ENCODE data around the gene PTPRT.

The PTPRT gene

GRCh38 chr20:42530191-42530590, 659.5 kb downstream of the PTPRT start:
- DNase-seq = no peak

DNA sequence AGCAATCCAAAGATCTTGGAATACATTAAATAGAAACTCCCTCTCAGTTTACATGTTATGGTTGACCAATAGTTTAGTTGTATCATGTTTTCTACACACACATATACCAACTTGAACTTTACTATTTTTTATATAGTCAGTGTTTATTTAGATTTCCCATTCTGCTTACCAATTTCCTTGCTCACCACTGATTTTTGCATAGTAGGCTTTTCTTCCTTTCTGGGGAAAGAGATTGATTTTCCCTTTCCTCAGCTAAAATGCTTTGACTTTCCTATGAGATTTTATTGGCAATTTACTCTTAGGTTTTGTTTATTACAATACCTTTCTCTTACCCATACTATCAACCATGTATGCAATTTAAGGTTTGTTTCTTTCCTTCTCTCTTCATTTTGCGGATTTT, 665.6 kb downstream of the PTPRT start:
- DNase-seq = no peak

DNA sequence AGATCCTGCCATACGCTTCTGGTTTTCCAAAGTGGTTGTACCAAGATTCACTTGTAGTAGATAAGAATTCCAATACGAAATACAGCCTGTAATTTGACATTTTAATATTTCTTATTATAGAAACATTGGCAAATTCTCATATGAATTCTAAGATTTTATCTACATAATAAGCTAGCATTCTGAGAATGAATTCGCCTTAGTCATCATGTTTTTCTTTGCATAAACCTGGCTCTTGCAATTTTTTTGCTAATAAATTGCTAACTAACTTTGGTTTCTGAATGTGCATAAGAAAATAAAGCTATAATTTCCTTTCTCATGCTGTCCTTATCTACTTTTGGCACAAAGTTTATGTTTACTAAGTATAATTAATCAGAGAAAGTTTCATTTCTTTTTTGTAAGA, 673.0 kb downstream of the PTPRT start:
- no peak for DNase-seq

DNA sequence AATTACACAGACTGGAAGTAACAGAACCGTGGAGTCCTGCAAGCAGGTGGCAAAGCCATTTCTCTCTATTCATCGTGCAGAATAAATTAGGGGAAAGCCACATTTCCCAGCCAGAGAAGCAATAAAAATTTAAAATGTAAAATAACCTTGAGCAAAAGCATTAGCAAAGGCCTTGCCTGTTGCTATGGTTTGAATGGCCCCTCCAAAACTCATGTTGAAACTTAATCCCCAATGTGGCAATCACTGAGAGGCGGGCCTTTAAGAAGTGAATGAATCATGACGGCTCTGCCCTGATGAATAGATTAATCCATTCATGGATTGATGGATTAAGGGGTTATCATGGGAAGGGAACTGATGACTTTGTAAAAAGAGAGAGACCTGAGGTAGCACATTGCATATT, 679.0 kb downstream of the PTPRT start:
- DNase-seq = no peak

- DNase-seq = no peak
These were observed 681.8 kb downstream of the PTPRT start for GRCh38 chr20:42507874-42508273.

GRCh38 chr20:42506397-42506796, 683.3 kb downstream of the PTPRT start:
- DNase-seq = no peak

GRCh38 chr20:42502591-42502990, 687.1 kb downstream of the PTPRT start:
- DNase-seq = no peak

DNA sequence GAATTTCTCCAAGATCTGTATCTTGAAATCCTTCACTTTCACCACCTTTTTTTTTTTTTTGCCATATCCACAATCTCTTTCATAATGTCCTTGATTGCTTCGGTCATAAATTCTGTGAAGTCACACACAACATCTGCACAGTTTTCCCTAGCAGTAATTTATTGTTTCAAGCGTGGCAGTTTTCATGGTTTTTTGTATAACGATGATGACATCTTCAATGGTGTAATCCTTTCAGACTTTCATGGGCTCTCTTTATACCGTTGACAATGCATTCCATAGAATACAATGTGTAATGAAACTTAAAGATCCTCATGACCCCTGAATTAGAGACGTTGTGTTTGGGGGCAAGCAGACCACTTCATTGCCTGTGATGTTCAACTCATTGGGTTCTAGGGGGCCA, 693.1 kb downstream of the PTPRT start:
- no peak for DNase-seq

DNA sequence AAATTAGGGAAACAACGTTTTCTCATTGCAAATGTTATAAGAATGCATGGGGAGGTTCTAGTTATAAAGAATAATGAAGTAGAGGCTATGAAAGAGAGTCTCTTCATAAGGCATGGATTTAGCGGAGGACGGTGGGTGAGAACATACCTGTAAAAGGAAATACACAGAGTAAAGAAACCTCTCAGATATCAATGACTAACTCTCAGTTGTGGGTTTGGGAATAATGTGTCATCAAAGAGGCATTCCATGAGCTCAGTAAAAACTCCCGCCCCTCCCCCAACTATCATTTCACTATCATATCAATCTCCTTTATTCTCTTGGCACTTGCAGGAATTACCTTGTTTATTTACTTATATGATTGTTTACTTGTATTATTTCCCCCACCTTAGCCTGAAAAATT, 695.4 kb downstream of the PTPRT start:
- no peak for DNase-seq

DNA sequence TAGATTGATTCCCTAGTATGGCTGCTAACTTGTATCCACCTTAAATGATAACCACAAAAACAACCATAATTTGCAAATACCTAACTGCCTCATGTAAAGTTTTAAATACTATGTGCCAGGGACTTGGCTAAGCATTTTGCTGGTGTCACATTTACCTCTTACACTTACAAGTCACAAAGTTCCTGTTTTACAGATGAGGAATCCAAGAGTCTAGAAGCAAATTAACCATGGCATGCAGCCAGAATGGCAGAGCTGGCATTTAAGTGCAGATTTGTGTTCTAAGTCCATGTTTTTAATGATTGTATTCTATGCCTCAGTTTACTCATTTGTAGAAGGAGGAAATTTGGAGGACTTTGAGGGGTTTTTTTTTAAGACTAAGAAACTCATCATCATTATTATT, 696.7 kb downstream of the PTPRT start:
- no peak for DNase-seq

- DNase-seq = no peak
These were observed 697.4 kb downstream of the PTPRT start for GRCh38 chr20:42492290-42492689.

GRCh38 chr20:42485556-42485955, 704.1 kb downstream of the PTPRT start:
- DNase-seq = no peak

DNA sequence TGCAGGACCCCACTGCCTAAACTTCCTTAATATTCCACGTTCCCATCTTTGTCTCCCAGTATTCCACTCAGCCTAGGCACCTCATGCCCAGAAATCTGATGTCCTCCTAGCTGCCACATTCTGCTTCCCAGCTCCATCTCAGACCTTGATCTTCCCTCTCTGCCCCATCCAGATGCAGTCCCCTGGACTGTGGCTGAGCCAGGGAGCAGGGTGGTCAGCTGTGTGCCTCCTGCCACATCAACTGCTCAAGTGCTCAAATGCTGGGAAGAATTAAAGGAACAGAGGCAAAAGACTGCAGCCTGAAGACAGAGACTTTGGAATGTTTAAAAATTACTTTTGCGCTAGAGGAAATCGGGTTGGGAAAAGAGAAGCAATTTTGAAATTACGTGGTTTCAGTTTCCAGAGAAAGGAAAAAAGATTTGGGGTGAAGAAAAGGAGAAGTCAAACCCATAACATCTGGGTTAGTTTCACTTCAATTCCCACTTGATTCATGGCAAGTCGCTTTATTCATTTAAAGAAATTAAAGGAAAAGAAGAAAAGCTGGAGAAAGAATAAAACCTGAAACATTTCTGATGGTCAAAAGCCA, 704.8 kb downstream of the PTPRT start:
- no peak for DNase-seq

DNA sequence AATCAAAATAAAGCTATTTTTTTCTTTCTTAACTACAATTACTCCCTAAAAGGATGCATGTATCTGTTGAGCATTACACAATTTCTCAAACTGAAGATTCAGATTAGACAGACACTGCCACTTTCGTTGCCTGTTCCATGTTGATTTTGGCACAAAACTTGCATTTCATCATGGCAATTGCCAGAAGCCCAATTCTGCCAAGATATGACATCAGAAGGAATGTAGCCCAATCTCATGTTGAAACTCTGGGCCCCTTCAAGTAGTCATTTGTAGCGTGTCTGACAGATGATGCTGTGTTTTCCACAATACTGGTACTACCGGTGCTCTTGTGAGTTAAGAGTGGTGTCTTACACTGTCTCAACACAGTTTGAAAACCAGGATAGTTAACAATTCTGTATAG, 705.4 kb downstream of the PTPRT start:
- DNase-seq = no peak

DNA sequence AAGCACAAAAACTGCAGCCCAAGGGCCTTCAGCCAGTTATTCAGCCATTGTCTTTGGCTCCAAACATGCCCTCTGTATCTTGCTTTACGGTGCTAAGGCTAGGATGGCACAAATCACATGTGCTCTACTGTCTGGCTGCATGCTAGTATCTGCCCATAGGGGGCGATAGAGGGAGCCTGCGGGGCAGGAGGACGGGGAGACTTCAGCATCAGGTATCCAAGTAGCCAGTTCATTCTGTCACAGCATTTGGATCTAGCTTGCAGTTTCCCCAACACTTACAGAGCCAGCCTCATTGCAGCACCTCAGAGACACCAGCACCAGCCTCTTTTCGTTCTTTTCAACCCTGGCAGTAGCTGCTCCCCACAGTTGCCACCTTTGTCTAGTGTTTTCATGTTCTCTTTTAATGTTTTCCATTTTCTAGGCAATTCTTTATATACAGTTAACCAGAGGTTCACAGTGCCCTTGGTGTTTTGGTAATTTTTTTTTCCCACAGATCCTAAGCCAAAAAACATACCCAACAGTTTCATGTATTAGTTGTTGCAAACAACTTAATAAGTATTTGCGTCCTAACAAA, 705.9 kb downstream of the PTPRT start:
- DNase-seq = no peak

DNA sequence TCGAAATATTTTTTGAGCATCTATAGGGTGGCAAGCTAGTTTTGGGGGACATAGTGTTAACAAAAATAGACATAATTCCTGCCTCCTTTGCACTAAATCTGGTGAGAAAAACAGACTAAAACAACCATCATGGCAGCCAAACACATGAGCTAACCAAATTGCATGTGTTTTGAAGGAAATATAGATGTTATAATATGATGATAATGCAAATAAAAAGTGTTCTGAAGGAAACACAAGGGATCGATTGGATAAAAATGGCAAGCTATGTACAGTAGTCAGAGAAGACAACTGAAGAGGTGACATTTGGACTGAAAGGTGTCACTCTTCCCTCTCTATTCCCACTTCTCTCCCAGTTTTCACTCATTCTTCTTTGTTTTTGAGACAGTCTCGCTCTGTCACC, 706.9 kb downstream of the PTPRT start:
- no peak for DNase-seq

- no peak for DNase-seq
These were observed 713.9 kb downstream of the PTPRT start for GRCh38 chr20:42475773-42476172.

- DNase-seq = no peak
These were observed 715.1 kb downstream of the PTPRT start for GRCh38 chr20:42474646-42475045.

DNA sequence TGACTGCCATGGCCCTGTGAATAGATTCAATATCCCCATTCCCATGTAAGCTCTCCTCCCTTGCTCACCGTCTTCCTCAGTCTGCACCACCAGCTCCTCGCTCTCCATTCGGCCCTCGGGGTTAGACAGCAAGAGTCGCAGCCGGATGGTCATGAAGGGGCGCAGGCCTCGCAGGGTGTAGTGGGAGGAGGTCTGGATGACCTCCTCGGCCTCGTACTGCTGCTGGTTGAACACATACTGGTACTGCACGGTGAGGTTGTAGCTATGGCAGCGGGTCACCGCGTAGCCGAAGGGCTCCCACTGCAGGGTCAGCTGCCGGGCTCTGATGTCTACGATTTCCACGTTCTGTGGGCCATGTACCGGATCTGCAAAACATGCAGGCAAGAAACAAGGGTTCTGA, 717.5 kb downstream of the PTPRT start:
- DNase-seq = no peak

DNA sequence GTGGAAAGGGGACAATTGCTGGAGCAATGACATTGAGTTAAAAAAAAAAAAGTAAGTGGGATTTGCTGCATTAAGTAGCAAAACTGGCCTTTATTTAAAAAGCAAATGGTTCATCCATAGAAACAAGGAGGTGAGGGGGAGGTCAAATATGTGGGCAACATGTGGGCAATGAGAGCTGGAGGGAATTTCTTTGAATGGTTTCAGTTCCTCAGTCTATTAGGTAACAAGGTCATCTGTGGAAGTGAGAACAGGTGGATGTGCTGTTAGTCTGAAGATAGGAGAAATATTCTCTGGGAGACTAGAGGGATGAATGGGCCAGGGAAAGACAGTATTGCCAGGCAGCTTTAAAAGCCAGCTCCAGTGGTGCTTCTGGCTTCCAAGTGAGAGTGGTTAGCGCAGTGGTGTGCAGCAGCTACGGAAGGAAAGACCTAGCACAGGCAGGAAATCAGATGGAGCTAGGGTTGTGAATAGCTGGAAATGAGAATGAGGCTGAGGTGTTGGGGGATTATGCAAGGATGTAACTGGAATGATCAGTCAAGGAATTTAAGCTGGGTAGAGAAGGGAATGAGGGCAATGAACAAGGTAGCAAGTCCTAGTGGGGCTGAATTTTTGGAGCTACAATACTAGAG, 727.6 kb downstream of the PTPRT start:
- DNase-seq = no peak

DNA sequence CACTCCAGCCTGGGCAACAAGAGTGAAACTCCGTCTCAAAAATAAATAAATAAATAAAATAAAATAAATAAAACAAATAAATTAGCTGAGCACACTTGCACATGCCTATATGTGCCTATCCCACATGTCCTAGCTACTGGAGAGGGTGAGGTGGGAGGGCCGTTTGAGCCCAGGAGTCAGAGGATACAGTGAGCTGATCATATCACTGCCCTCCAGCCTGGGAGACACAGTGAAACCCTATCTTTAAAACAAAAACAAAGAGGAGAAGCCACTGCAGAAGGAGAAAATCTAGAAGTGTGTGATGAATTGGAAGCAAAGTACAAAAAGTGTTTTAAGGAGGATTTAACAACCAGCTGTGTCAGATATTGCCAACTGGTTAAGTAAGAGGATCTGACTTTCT, 728.4 kb downstream of the PTPRT start:
- DNase-seq = no peak

DNA sequence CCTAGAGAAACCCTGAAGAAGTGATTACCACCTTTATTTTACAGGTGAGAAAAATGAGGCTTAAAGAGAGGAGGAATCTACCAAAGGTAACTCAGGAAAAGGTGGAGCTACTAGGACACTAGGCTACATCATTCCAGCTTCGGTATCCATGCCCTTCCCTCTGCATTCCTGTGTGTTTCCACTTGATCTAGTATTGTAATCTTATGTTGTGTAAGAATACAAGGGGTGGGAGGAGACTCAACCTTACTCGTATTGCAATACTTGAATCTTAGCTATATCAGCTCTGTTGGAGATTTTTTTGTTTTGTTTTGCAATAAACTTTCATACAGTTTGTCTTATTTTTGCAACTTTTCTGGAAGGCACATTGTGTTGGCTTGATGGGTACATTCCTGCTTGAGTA, 742.4 kb downstream of the PTPRT start:
- DNase-seq = no peak

GRCh38 chr20:42444799-42445198, 744.9 kb downstream of the PTPRT start:
- no peak for DNase-seq

- no peak for DNase-seq
These were observed 746.5 kb downstream of the PTPRT start for GRCh38 chr20:42443200-42443599.

DNA sequence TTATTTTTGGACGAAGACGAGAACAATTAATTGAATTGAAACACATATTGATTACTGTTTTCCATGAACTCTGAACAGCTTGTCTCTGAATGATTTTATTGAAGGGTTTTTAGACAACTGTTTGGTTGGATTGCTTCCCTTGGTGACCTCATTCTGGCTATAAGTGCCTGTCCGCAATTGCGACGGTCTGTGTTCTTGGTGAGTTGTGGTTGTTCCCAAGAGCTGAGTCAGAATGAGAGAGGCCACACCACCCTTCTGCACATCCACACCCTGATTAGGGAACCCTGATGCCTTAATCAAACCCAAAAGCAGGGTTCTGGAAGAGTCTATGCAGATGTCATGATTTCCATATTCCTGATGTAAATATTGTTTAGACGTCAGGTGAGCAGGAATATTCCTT, 747.0 kb downstream of the PTPRT start:
- no peak for DNase-seq

Measured in CD4-positive, alpha-beta T cell treated with Interferon alpha-2 for 1 hour (primary cell).